Measurements from ENCODE around the gene TBCK. TPM values are rescaled to one million over a fixed set of nuclear protein-coding genes. Genes with fewer than 3 reads are reported as not detected.

TBCK gene
- total and polyA plus RNA-seq, 2 of the 13 experiments (the other 11 are each of a cell fraction or from before 2014, with no cell fraction given): 51.0 to 62.4 TPM

DNA sequence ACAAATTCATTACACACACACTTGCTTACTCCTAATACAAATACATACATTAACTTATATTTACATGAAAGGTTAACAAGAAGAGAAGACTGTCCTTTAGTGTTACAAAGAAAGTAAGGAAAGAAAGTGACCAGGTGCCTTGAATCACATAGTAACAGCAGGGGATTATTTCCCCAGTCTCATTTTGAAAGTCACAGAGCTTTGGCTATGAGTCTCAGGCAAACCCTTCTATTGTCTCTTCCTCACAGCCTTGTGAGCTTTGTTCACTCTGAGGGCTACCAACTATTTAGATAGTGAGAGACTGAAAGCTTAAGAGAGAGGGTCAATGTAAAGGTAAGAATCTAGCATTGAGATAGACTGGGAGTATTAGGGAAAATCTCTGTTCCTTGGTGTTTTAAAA is 259.1 kb downstream of the TBCK start (continued):
- TF ChIP-seq, protein P1, sequence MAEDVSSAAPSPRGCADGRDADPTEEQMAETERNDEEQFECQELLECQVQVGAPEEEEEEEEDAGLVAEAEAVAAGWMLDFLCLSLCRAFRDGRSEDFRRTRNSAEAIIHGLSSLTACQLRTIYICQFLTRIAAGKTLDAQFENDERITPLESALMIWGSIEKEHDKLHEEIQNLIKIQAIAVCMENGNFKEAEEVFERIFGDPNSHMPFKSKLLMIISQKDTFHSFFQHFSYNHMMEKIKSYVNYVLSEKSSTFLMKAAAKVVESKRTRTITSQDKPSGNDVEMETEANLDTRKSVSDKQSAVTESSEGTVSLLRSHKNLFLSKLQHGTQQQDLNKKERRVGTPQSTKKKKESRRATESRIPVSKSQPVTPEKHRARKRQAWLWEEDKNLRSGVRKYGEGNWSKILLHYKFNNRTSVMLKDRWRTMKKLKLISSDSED (CRISPR knock-in tag; IDR thresholded peaks at IDR 0.05): no peak
- no peak for TF ChIP-seq TCF7L2 (IDR thresholded peaks at IDR 0.05; ENCODE audit: low read depth, low read length)
- TF ChIP-seq SPEN (CRISPR knock-in tag; IDR thresholded peaks at IDR 0.05; ENCODE audit: low read depth): no peak
- TF ChIP-seq ZNF460 (CRISPR knock-in tag; IDR thresholded peaks at IDR 0.05; ENCODE audit: borderline replicate concordance): no peak

DNA sequence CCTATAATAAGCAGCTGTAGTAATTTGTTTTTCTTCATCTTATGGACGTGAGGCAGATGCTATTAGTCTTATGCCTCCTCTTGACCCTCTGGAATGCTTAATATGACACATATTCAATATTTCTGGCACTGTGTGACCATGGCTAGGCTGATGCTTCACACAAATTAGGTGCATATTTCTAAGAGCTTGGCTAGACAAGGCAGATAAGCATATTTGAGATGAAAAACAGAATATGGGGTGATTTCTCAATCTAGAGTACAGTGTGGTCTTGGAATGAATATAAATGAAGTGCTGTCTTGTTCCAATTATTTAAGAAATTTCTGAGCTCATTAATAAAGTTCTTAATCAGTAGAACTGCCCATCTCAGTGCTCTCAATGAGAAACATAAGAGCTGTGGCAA is 264.5 kb downstream of the TBCK start:
- Histone ChIP-seq H3K36me3 (replicated peaks in 1 of 2; ENCODE audit: control insufficient read depth in 1 of 2, insufficient read depth in 2 of 2, low read length in 2 of 2) (peaks cover 1 to 13% of the 10 kb centered on the region in 2 experiments; a peak in 2 of 5 replicates), H3K27ac (ENCODE audit: extremely low read length, insufficient read depth, low read length) (no peak overlapping the region), H3K4me1 (ENCODE audit: insufficient read depth, low read length) (no peaks in the 10 kb centered on the region), H3K9me3 (ENCODE audit: low read length) (no peaks in the 10 kb centered on the region), H3K9ac (ENCODE audit: insufficient read depth, low read depth, low read length) (no peak overlapping the region), H2AFZ (ENCODE audit: low read length) (no peak overlapping the region), H3K4me3 (replicated peaks in 1 of 3; ENCODE audit: insufficient read depth in 1 of 3, low read depth in 2 of 3, low read length in 3 of 3) (no peak overlapping the region), H3K79me2 (ENCODE audit: insufficient read depth, low read length) (no peaks in the 10 kb centered on the region), H3K27me3 (ENCODE audit: control insufficient read depth in 1 of 2, insufficient read depth in 2 of 2, low read length in 2 of 2) (no peaks in the 10 kb centered on the region), H3K4me2 (ENCODE audit: low read depth, low read length) (no peak overlapping the region), H4K20me1 (ENCODE audit: insufficient read depth, low read length) (no peaks in the 10 kb centered on the region)
- no peak for DNase-seq (ENCODE audit: low spot score)
- POLR2A ChIA-PET: no interaction called here
- no peak for ATAC-seq
- BruUV-seq (replicated peaks): no TSS peak
- in situ Hi-C loops (cut with HindIII; ENCODE audit: extremely low pct_ligation_motif_present, low pct_unique_long_range_greater_than_20kb): no loop called here
- CTCF ChIA-PET (ENCODE audit: low intra/inter-chr PET ratio, low total read pairs): no interaction called here
- WGBS (ENCODE audit: low lambda C conversion rate): 94% methylated on average over 1 of the region's 1 CpG
- FAIRE-seq: no peak
- intact Hi-C loops (cut with micrococcal nuclease; ENCODE audit: unreplicated experiment): no loop called here
- no peak for TF ChIP-seq ATF7-NPFF (CRISPR knock-in tag; IDR thresholded peaks at IDR 0.05; ENCODE audit: low read depth)
- TF ChIP-seq NKX3-1 (CRISPR knock-in tag; IDR thresholded peaks at IDR 0.05): no peak
- TF ChIP-seq POLR2G (IDR thresholded peaks at IDR 0.05; ENCODE audit: low read depth, low read length): no peak
- TF ChIP-seq, protein P2, sequence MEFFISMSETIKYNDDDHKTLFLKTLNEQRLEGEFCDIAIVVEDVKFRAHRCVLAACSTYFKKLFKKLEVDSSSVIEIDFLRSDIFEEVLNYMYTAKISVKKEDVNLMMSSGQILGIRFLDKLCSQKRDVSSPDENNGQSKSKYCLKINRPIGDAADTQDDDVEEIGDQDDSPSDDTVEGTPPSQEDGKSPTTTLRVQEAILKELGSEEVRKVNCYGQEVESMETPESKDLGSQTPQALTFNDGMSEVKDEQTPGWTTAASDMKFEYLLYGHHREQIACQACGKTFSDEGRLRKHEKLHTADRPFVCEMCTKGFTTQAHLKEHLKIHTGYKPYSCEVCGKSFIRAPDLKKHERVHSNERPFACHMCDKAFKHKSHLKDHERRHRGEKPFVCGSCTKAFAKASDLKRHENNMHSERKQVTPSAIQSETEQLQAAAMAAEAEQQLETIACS (CRISPR knock-in tag; IDR thresholded peaks at IDR 0.05): no peak
- TF ChIP-seq SCMH1 (CRISPR knock-in tag; IDR thresholded peaks at IDR 0.05; ENCODE audit: borderline replicate concordance): no peak
- TF ChIP-seq ZNF44 (CRISPR knock-in tag; IDR thresholded peaks at IDR 0.05): no peak
- TF ChIP-seq ZNF451 (CRISPR knock-in tag; IDR thresholded peaks at IDR 0.05): no peak
- TF ChIP-seq ZNF121 (CRISPR knock-in tag; IDR thresholded peaks at IDR 0.05): no peak
- no peak for TF ChIP-seq MTA3 (CRISPR knock-in tag; IDR thresholded peaks at IDR 0.05)
